Measurements from ENCODE around the gene NLRC3.

NLRC3 gene

GRCh38 chr16:3542601-3543373 is 34.4 kb downstream of the NLRC3 start:
- no peak for DNase-seq

- DNase-seq = no peak
Measured at GRCh38 chr16:3541527-3542155, 35.6 kb downstream of the NLRC3 start.

DNA sequence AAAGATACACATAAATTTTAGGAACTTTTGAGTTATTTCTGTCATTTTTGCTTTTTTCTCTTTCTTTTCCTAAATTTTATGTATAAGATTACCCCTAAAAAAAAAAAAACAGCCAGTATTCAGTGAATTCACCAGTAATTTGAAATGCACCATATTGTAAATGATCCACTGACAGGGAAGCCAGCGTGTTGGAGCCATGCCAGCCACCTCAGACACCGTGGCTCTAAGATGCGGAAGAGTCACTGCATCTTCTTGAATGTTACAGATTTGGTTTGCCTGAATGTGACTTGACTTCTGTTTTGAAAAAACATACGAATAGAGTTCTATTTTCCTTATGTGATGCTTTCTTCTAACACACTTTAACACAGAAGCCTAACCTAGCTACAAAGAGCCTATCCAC is 39.0 kb downstream of the NLRC3 start:
- no peak for DNase-seq

GRCh38 chr16:3536851-3537250 is 40.4 kb downstream of the NLRC3 start:
- DNase-seq = no peak

DNA sequence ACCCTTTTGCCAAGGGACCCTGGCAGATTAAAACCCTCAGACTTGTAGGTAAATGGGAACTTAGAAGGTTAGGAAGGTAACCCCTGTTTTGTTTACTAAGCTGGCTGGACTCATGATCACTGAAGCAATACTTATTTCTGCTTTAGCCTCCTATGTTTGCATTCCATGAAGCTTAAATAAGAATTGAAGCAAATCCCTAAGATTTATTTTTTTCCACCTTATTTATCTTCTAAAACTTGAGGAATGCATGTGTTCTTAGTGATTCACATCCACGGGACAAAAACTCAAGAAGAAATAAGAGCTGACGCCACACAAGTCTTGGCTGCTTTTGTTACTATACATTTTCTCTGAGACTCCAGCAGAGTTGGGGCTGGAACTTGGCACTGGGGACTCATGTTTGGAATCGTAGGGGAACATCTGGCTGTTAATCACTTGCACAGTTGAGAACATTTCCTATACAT is 40.9 kb downstream of the NLRC3 start:
- peak; percentile 89 for DNase-seq

- DNase-seq = no peak
Measured at GRCh38 chr16:3534126-3534525, 43.1 kb downstream of the NLRC3 start.

- no peak for DNase-seq
Measured at GRCh38 chr16:3532741-3533140, 44.5 kb downstream of the NLRC3 start.

DNA sequence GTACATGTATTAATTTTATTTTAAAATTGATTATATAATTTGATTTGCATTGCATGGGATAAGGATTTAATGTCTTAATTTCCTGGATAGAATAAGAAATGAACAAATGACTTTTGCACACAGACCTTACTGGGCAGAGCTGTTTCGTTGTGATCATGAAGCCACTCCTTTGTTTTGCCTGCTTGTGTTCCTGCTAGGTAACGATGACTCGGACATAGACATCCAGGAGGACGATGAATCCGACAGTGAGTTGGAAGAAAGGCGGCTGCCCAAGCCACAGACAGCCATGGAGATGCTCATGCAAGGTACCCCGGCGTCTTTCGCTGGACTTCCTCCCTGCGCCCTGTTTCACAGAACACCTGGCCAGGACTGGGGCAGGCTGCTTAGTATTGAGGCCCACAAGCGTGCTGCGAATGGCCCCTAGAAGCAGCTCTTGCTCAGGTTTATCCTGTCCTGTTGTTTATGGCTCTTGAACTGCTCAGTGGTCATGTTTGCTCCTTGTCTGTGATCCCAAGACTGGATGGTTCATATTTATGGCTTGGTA is 46.8 kb downstream of the NLRC3 start:
- no peak for DNase-seq

DNA sequence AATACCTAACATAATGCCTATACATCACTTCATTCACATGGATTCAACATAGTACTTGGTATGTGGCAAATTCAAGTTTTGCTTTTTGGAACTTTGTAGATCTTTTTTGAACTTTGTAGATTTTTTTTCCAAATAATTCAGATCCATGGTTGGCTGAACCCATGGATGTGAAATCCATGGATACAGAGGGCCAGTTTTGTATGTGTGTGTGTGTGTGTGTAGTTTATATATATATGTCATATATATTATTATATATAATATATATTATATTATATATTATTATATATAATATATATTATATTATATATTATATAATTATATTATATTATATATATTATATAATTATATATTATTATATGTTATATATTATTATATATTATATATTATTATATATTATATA is 48.0 kb downstream of the NLRC3 start:
- no peak for DNase-seq

- no peak for DNase-seq
Measured at GRCh38 chr16:3528406-3528805, 48.8 kb downstream of the NLRC3 start.

- peak; percentile 46 for DNase-seq
Measured at GRCh38 chr16:3527216-3527829, 49.9 kb downstream of the NLRC3 start.

DNA sequence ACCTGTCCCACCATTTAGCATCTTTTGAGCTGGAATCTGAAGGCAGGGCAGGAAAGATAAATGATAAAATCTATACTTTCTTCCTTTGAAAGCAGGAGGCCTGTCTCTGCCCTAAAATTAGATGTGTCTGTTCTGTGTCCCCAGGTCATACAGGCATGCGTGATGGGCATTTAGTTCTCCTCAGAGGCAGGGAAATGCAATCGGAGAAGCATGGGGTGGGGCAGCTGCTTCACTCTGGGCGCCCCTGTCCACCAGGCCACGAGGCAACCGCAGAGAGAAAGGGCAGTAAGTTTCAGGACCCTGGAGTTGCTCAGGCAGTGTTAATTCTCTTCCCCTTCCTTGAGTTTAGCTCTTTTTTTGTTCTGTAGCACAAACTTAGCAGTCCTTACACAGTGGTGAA is 51.3 kb downstream of the NLRC3 start:
- DNase-seq = no peak

- DNase-seq = no peak
Measured at GRCh38 chr16:3523281-3523680, 53.9 kb downstream of the NLRC3 start.

DNA sequence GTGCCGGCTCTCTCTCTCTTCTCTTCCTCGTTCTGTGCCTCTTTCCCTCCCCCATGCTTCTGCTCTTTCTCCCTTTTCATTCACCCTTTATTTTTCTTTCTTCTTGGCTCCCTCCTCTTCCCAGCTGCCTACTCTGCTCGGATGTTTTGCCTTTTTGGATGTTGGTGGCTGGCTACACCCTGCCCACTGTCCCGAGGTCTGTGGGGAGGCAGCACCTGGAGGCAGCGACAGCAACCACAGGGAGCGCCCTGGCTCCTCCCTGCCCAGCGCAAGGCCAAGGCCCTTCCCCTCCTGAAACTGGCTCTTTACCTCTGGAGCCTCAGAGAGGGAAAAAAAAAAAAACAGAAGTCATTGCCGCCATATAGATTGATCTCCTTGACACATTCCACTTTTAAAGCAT is 56.4 kb downstream of the NLRC3 start:
- no peak for DNase-seq

GRCh38 chr16:3520413-3520812 is 56.8 kb downstream of the NLRC3 start:
- DNase-seq = peak; percentile 97

DNA sequence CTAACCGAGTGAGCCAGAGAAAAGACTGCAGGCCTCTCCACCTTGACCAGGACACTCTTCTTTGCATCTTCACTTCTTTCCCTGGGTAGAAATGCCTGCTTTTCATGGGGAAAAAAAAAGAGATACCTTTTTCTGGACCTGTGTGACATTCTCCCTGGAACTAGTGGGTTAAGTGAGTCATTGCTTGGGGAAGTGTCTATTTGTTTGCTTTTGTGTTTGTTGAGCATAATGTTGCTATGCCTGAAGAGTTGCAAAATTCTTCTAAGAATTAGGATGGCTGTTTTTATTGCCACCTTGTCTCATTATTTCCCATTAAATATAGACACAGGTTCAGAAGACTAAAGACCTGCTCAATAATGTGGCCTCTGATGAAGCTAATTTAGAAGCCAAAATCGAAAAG is 57.6 kb downstream of the NLRC3 start:
- no peak for DNase-seq

GRCh38 chr16:3518986-3519348 is 58.2 kb downstream of the NLRC3 start:
- no peak for DNase-seq

DNA sequence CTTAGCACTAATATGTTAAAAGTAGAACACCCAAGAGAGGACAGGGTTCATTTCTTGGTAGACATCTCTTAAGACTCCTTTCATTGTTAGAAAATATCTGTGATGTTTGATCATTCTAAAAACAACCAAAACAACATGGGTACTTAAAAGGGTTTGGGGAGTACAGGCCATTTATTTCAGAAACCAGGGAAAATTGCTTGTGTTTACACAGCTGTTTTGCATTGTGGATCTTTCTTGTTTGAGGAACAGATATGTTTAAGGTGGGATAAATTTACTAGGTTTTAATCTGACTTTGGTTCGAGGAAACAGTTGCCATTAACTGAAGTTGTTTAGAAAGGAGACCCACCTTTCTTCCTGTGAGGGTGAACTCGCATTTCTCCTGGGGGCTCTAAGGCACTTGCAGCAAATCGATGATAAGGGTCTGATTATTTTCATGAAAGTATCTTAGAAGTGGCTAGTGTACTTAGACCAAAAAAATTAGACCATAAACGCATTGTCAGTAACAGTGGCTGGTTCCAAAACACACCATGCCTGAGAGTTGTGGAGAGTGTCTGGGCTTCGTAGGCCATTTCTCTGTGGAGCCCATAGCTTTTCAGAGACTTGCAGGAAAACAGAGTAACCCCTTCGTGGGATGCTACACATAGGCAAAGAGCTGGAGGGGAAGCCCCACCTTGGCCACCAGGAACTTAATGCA is 58.8 kb downstream of the NLRC3 start:
- no peak for DNase-seq

- DNase-seq = no peak
Measured at GRCh38 chr16:3515897-3516296, 61.3 kb downstream of the NLRC3 start.

- DNase-seq = peak; percentile 62
Measured at GRCh38 chr16:3514621-3515020, 62.6 kb downstream of the NLRC3 start.

DNA sequence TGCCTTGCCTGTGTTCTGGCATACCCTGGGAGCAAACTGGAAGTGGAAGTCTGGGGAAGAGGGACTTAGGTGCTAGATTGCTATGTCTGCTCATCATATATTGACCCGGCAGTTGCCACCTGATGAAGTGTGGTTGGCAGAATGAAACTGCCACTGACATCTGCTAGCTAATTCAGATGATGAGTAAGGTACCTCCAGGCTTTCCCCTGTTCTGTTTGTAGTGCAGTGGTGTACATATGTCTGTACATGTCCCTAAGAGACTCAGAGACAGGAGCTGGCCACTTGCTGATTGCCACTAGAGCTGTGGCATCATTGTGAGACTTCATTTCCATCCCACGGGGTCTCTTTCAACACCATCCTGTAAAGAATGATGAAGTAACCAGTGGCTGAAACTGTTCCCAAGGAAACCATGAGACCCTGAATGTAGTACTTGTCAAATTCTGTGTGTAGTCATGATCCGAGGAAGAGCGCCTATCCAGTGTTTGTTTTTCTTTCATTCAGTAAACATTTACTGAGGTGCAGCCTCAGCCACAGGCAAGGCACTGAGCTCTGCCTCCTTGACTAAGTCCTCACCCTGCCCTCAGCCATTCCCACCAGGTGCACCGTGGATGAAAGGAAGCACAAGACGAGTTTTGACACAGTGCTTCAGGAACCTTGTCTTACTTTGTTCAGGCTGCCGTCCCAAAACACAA is 63.2 kb downstream of the NLRC3 start:
- DNase-seq = no peak
